Measurements from ENCODE around the gene PMPCA. TPM values are rescaled to one million over a fixed set of nuclear protein-coding genes. Genes with fewer than 3 reads are reported as not detected.

PMPCA gene
- total and polyA plus RNA-seq, 2 of the 13 experiments (the other 11 are each of a cell fraction or from before 2014, with no cell fraction given), result 70.2 to 88.4 TPM

GRCh38 chr9:136373300-136374182 lies 36.9 kb upstream of the PMPCA start, which contains the start of gene CARD9 (continued):
- no peak for TF ChIP-seq ZBTB26 (CRISPR knock-in tag; IDR thresholded peaks at IDR 0.05; ENCODE audit: borderline replicate concordance)
- no peak for TF ChIP-seq NR2C2 (CRISPR knock-in tag; IDR thresholded peaks at IDR 0.05; ENCODE audit: borderline replicate concordance)
- TF ChIP-seq ZNF510 (CRISPR knock-in tag; IDR thresholded peaks at IDR 0.05; ENCODE audit: low read depth), result no peak
- TF ChIP-seq ZBTB44 (CRISPR knock-in tag; IDR thresholded peaks at IDR 0.05), result no peak
- no peak for TF ChIP-seq CSRNP1 (CRISPR knock-in tag; IDR thresholded peaks at IDR 0.05)
- TF ChIP-seq ZNF407 (CRISPR knock-in tag; IDR thresholded peaks at IDR 0.05; ENCODE audit: not compliant biosample characterization), result no peak
- no peak for TF ChIP-seq CREBL2 (CRISPR knock-in tag; IDR thresholded peaks at IDR 0.05; ENCODE audit: borderline replicate concordance)
- no peak for TF ChIP-seq CBX1 (IDR thresholded peaks at IDR 0.05; ENCODE audit: low read depth)
- no peak for TF ChIP-seq ZNF274 (CRISPR knock-in tag; IDR thresholded peaks at IDR 0.05)
- TF ChIP-seq ZNF264 (CRISPR knock-in tag; IDR thresholded peaks at IDR 0.05), result no peak
- no peak for TF ChIP-seq ZNF746 (CRISPR knock-in tag; IDR thresholded peaks at IDR 0.05)
- TF ChIP-seq HNRNPK (IDR thresholded peaks at IDR 0.05; ENCODE audit: low read depth, low read length, poor library complexity, severe bottlenecking), result no peak

Data from HepG2 (cell line).